Measurements from ENCODE around the gene DBP.
"Not testable (repeated sequence)": the region's sequence is repeated elsewhere in the genome, so short reads cannot be mapped to it uniquely, and the experiment has no call there.

DBP gene

DNA sequence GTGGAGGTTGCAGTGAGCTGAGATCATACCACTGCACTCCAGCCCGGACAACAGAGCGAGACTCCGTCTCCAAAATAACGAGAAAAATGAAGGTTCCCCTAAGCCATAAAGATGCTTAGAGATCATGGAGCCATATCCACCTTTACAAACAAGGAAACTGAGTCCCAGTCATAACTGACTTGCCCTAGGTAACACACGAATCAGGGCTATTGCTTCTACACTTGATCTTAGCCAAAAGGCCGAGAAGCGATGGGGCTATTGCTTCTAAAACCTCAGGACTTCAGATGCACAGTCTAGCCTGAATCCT, 3.2 kb downstream of the DBP start:
- H3K9me3 ChIP-seq (ENCODE audit: low read length) = no peaks in the 10 kb centered on the region
- no peaks in the 10 kb centered on the region for H3K27me3 ChIP-seq (ENCODE audit: insufficient read depth, low read length)
- H3K36me3 ChIP-seq (ENCODE audit: insufficient read depth, low read length) = peaks cover 17% of the 10 kb centered on the region
- no peaks in the 10 kb centered on the region for H3K79me2 ChIP-seq (ENCODE audit: insufficient read depth, low read length)
- H3K27ac ChIP-seq (ENCODE audit: low read depth, low read length, poor library complexity, severe bottlenecking) = peak overlapping the region; percentile 86
- no peaks in the 10 kb centered on the region for H3K9me2 ChIP-seq (ENCODE audit: low read depth, low read length)
- H3K4me2 ChIP-seq (ENCODE audit: low read length) = peak overlapping the region; percentile 93
- H3K9ac ChIP-seq (ENCODE audit: low read length) = peak overlapping the region; percentile 82
- peaks cover 53% of the 10 kb centered on the region for H3K4me1 ChIP-seq (ENCODE audit: insufficient read depth, low read length, severe bottlenecking)
- TF ChIP-seq, protein P1, sequence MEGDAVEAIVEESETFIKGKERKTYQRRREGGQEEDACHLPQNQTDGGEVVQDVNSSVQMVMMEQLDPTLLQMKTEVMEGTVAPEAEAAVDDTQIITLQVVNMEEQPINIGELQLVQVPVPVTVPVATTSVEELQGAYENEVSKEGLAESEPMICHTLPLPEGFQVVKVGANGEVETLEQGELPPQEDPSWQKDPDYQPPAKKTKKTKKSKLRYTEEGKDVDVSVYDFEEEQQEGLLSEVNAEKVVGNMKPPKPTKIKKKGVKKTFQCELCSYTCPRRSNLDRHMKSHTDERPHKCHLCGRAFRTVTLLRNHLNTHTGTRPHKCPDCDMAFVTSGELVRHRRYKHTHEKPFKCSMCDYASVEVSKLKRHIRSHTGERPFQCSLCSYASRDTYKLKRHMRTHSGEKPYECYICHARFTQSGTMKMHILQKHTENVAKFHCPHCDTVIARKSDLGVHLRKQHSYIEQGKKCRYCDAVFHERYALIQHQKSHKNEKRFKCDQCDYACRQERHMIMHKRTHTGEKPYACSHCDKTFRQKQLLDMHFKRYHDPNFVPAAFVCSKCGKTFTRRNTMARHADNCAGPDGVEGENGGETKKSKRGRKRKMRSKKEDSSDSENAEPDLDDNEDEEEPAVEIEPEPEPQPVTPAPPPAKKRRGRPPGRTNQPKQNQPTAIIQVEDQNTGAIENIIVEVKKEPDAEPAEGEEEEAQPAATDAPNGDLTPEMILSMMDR (IDR thresholded peaks at IDR 0.05; ENCODE audit: low read length) = no peak
- TF ChIP-seq EZH2 (IDR thresholded peaks at IDR 0.05; ENCODE audit: borderline replicate concordance, low read length) = no peak
- H2AFZ ChIP-seq (ENCODE audit: low read length) = no peak overlapping the region
- 0 out of 2 replicates have a peak, but pooled peaks cover 5% of the 10 kb centered on the region for H3F3A ChIP-seq (ENCODE audit: insufficient read depth, low read length)
- H4K20me1 ChIP-seq (ENCODE audit: insufficient read depth, low read length) = no peaks in the 10 kb centered on the region
- H3K4me3 ChIP-seq (ENCODE audit: low read depth, low read length, poor library complexity, severe bottlenecking) = peak overlapping the region; percentile 84

DNA sequence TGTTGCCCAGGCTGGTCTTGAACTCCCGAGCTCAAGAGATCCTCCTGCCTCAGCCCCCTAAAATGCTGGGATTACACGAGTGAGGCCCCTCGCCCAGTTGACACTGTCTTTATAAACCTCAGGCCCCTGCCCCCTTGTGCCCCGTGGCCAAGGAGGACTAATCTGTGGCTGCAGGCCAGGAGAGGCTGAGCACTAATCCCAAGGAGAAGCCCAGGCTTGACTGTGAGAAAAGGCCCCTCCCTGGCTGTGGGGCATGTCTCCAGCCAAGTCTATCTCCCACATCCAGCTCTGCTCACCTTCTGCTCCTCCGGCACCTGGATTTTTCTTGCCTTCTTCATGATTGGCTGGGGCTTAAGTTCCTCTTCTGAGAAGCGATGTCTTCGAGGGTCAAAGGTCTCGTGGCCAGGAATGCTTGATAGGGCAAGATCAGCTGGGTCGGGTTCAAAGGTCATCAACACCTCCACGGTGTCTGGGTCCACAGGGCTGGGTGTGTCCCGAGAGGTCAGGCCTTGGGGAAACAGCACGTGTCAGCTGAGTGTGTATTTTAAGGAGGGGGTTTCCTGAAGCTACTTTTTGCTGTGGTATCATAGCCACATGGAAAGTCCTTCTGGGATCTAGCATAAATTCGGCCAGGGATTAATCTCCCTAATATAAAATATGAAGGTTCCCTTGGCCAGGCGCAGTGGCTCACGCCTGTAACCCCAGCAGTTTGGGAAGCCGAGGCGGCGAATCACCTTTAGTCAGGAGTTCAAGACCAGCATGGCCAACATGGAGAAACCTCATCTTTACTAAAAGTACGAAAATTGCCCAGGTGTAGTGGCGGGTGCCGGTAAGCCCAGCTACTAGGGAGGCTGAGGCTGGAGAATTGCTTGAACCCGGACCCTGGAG, 3.8 kb downstream of the DBP start:
- H3K4me3 ChIP-seq (ENCODE audit: low read depth, low read length, poor library complexity, severe bottlenecking) = peak overlapping the region; percentile 84
- H3F3A ChIP-seq (ENCODE audit: insufficient read depth, low read length) = 0 out of 2 replicates have a peak, but pooled peaks cover 5% of the 10 kb centered on the region
- no peaks in the 10 kb centered on the region for H3K79me2 ChIP-seq (ENCODE audit: insufficient read depth, low read length)
- H3K36me3 ChIP-seq (ENCODE audit: insufficient read depth, low read length) = peaks cover 17% of the 10 kb centered on the region
- peak overlapping the region; percentile 86 for H3K27ac ChIP-seq (ENCODE audit: low read depth, low read length, poor library complexity, severe bottlenecking)
- TF ChIP-seq EZH2 (IDR thresholded peaks at IDR 0.05; ENCODE audit: borderline replicate concordance, low read length) = no peak
- TF ChIP-seq, protein P1 (IDR thresholded peaks at IDR 0.05; ENCODE audit: low read length) = no peak
- H3K4me2 ChIP-seq (ENCODE audit: low read length) = peak overlapping the region; percentile 93
- no peaks in the 10 kb centered on the region for H3K27me3 ChIP-seq (ENCODE audit: insufficient read depth, low read length)
- peaks cover 48% of the 10 kb centered on the region for H3K4me1 ChIP-seq (ENCODE audit: insufficient read depth, low read length, severe bottlenecking)
- H3K9me2 ChIP-seq (ENCODE audit: low read depth, low read length) = no peaks in the 10 kb centered on the region
- peak overlapping the region; percentile 82 for H3K9ac ChIP-seq (ENCODE audit: low read length)
- H4K20me1 ChIP-seq (ENCODE audit: insufficient read depth, low read length) = no peaks in the 10 kb centered on the region
- H2AFZ ChIP-seq (ENCODE audit: low read length) = no peak overlapping the region
- H3K9me3 ChIP-seq (ENCODE audit: low read length) = no peaks in the 10 kb centered on the region

DNA sequence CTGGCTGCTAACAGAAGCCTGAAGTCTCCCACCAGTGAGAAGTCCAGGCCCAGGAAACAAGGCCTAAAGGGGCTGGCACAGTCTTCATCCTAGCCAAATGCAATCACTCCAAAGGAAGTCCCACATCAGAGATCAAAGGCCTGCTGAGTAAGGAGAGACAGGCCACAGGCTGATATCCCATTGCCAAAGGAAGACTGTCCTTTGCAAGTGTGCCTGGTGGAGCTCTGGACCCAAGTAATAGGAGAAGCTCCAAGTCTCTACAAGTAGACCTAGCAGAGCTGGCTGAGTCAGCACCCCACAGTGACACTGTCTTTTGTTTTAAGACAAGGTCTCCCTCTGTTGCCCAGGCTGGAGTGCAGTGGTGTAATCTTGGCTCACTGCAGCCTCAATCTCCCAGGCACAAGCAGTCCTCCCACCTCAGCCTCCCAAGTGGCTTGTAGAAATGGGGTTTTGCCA, 4.5 kb downstream of the DBP start:
- H3K9me3 ChIP-seq (ENCODE audit: low read length) = no peaks in the 10 kb centered on the region
- H3K27me3 ChIP-seq (ENCODE audit: insufficient read depth, low read length) = no peaks in the 10 kb centered on the region
- 0 out of 2 replicates have a peak, but pooled peaks cover 5% of the 10 kb centered on the region for H3F3A ChIP-seq (ENCODE audit: insufficient read depth, low read length)
- H3K27ac ChIP-seq (ENCODE audit: low read depth, low read length, poor library complexity, severe bottlenecking) = peak overlapping the region; percentile 86
- no peaks in the 10 kb centered on the region for H3K79me2 ChIP-seq (ENCODE audit: insufficient read depth, low read length)
- no peak overlapping the region for H2AFZ ChIP-seq (ENCODE audit: low read length)
- peak overlapping the region; percentile 93 for H3K4me2 ChIP-seq (ENCODE audit: low read length)
- no peaks in the 10 kb centered on the region for H4K20me1 ChIP-seq (ENCODE audit: insufficient read depth, low read length)
- H3K9me2 ChIP-seq (ENCODE audit: low read depth, low read length) = no peaks in the 10 kb centered on the region
- no peak for TF ChIP-seq EZH2 (IDR thresholded peaks at IDR 0.05; ENCODE audit: borderline replicate concordance, low read length)
- TF ChIP-seq, protein P1 (IDR thresholded peaks at IDR 0.05; ENCODE audit: low read length) = no peak
- H3K36me3 ChIP-seq (ENCODE audit: insufficient read depth, low read length) = peaks cover 17% of the 10 kb centered on the region
- H3K9ac ChIP-seq (ENCODE audit: low read length) = peak overlapping the region; percentile 82; the same call in 1 of the 2 replicates
- peaks cover 42% of the 10 kb centered on the region for H3K4me1 ChIP-seq (ENCODE audit: insufficient read depth, low read length, severe bottlenecking)
- H3K4me3 ChIP-seq (ENCODE audit: low read depth, low read length, poor library complexity, severe bottlenecking) = peak overlapping the region; percentile 84

DNA sequence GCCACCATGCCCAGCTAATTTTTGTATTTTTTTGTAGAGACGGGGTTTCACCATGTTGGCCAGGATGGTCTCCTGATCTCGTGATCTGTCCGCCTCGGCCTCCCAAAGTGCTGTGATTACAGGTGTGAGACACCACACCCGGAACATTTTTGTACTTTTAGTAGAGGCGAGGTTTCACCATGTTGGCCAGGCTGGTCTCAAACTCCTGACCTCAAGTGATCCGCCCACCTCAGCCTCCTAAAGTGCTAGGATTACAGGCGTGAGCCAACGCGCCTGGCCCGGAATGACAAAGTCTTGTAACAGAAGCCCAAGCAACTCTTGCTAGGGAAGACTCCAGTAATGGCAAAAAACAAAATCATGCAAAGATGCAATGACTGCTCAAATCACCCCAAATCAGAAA, 4.9 kb downstream of the DBP start:
- not testable (repeated sequence) for H3K79me2 ChIP-seq (ENCODE audit: insufficient read depth, low read length); H3F3A ChIP-seq (ENCODE audit: insufficient read depth, low read length); H3K9me3 ChIP-seq (ENCODE audit: low read length); H3K4me3 ChIP-seq (ENCODE audit: low read depth, low read length, poor library complexity, severe bottlenecking); H3K4me2 ChIP-seq (ENCODE audit: low read length); H3K9ac ChIP-seq (ENCODE audit: low read length); H3K9me2 ChIP-seq (ENCODE audit: low read depth, low read length); H3K27me3 ChIP-seq (ENCODE audit: insufficient read depth, low read length); H4K20me1 ChIP-seq (ENCODE audit: insufficient read depth, low read length); H2AFZ ChIP-seq (ENCODE audit: low read length)
- Histone ChIP-seq H3K27ac (ENCODE audit: low read depth, low read length, poor library complexity, severe bottlenecking) (peak overlapping the region; percentile 86), H3K4me1 (ENCODE audit: insufficient read depth, low read length, severe bottlenecking) (peaks cover 41% of the 10 kb centered on the region), H3K36me3 (ENCODE audit: insufficient read depth, low read length) (peaks cover 17% of the 10 kb centered on the region)

All from OCI-LY1 (cell line).